IgD-negative memory B cell (primary cell): ENCODE measurements around the gene NPTX2. TPM values are rescaled to one million over a fixed set of nuclear protein-coding genes. Genes with fewer than 3 reads are reported as not detected.

Experiments used
- H3K27ac Mint-ChIP-seq, 3 donors: one replicate each; pipeline ENCODE4 v1.8.0; 2020 to 2022; ENCODE audit warnings: mild to moderate bottlenecking in 3 of 3, mixed read lengths in 3 of 3, moderate library complexity in 1 of 3
- H3K27me3 Mint-ChIP-seq: one replicate; pipeline ENCODE4 v1.8.0; 2021; ENCODE audit warnings: mixed read lengths
- H3K36me3 Mint-ChIP-seq: one replicate; pipeline ENCODE4 v1.8.0; 2020; ENCODE audit warnings: mild to moderate bottlenecking, mixed read lengths
- H3K4me1 Mint-ChIP-seq, 3 donors: one replicate each; pipeline ENCODE4 v1.8.0; 2020 to 2022; ENCODE audit warnings: mixed read lengths in 3 of 3, mild to moderate bottlenecking in 1 of 3
- H3K4me3 Mint-ChIP-seq, 4 donors: one replicate each; pipeline ENCODE4 v1.8.0; 2020 to 2022; ENCODE audit warnings: mild to moderate bottlenecking in 4 of 4, mixed read lengths in 4 of 4, moderate library complexity in 3 of 4
- H3K9me3 Mint-ChIP-seq, 3 donors: one replicate each; pipeline ENCODE4 v1.8.0; 2020 to 2021; ENCODE audit warnings: mixed read lengths in 3 of 3, mild to moderate bottlenecking in 1 of 3
- polyA plus RNA-seq: library from polyadenylated mRNA; unstranded; fragments of 300-500 nt; fragmentation: Illumina TruSeq; gene quantifications from one replicate; pipeline ENCODE4 v1.2.3, GENCODE V29; 2021

The NPTX2 gene
- polyA plus RNA-seq, 1 donor from 2014 or later, result not detected

- Mint-ChIP-seq H3K4me1 (no peaks in the 10 kb centered on the region), H3K27me3 (peaks cover 7% of the 10 kb centered on the region), H3K4me3 (no peak overlapping the region), H3K27ac (no peak overlapping the region), H3K36me3 (no peaks in the 10 kb centered on the region), H3K9me3 (no peaks in the 10 kb centered on the region)
Measured at GRCh38 chr7:98599886-98600285, 17.2 kb upstream of the NPTX2 start.

- H3K27me3 Mint-ChIP-seq, result peaks cover 7% of the 10 kb centered on the region
- H3K27ac Mint-ChIP-seq, result no peak overlapping the region
- no peak overlapping the region for H3K4me3 Mint-ChIP-seq
- H3K36me3 Mint-ChIP-seq, result no peaks in the 10 kb centered on the region
- H3K4me1 Mint-ChIP-seq, result no peaks in the 10 kb centered on the region
- H3K9me3 Mint-ChIP-seq, result peaks cover 0 to 9% (median 2%) of the 10 kb centered on the region in 3 donors
Measured at GRCh38 chr7:98602755-98603398, 14.2 kb upstream of the NPTX2 start.

- H3K27me3 Mint-ChIP-seq, result peaks cover 3% of the 10 kb centered on the region
- H3K27ac Mint-ChIP-seq, result no peak overlapping the region
- peaks cover 0 to 9% (median 2%) of the 10 kb centered on the region in 3 donors for H3K9me3 Mint-ChIP-seq
- no peak overlapping the region for H3K4me3 Mint-ChIP-seq
- H3K4me1 Mint-ChIP-seq, result no peaks in the 10 kb centered on the region
- no peaks in the 10 kb centered on the region for H3K36me3 Mint-ChIP-seq
Measured at GRCh38 chr7:98603399-98603788, 13.7 kb upstream of the NPTX2 start.

- H3K9me3 Mint-ChIP-seq, result peaks cover 2 to 7% (median 3%) of the 10 kb centered on the region in 3 donors
- peak overlapping the region in 1 of 4 donors; percentile 14 for H3K4me3 Mint-ChIP-seq
- no peaks in the 10 kb centered on the region for H3K36me3 Mint-ChIP-seq
- peaks cover 16% of the 10 kb centered on the region for H3K27me3 Mint-ChIP-seq
- H3K27ac Mint-ChIP-seq, result no peak overlapping the region
- no peaks in the 10 kb centered on the region for H3K4me1 Mint-ChIP-seq
Measured at GRCh38 chr7:98613601-98614425, 3.3 kb upstream of the NPTX2 start.

- Mint-ChIP-seq H3K4me1 (no peaks in the 10 kb centered on the region), H3K27me3 (peaks cover 36% of the 10 kb centered on the region), H3K27ac (no peak overlapping the region), H3K36me3 (no peaks in the 10 kb centered on the region), H3K9me3 (peaks cover 0 to 4% (median 2%) of the 10 kb centered on the region in 3 donors), H3K4me3 (no peak overlapping the region)
Measured at GRCh38 chr7:98616381-98617050, 569 bp upstream of the NPTX2 start.

- no peak overlapping the region for H3K27ac Mint-ChIP-seq
- H3K36me3 Mint-ChIP-seq, result no peaks in the 10 kb centered on the region
- H3K4me3 Mint-ChIP-seq, result no peak overlapping the region
- peaks cover 37% of the 10 kb centered on the region for H3K27me3 Mint-ChIP-seq
- peaks cover 0 to 2% (median 0%) of the 10 kb centered on the region in 3 donors for H3K9me3 Mint-ChIP-seq
- no peaks in the 10 kb centered on the region for H3K4me1 Mint-ChIP-seq
Measured at GRCh38 chr7:98617960-98618418, 904 bp downstream of the NPTX2 start.

GRCh38 chr7:98618786-98619185, 1.7 kb downstream of the NPTX2 start:
- H3K27me3 Mint-ChIP-seq, result peaks cover 37% of the 10 kb centered on the region
- no peaks in the 10 kb centered on the region for H3K36me3 Mint-ChIP-seq
- no peak overlapping the region for H3K4me3 Mint-ChIP-seq
- H3K9me3 Mint-ChIP-seq, result peaks cover 0 to under 1% (median 0%) of the 10 kb centered on the region in 3 donors
- peak overlapping the region in 1 of 3 donors; percentile 34 for H3K27ac Mint-ChIP-seq
- no peaks in the 10 kb centered on the region for H3K4me1 Mint-ChIP-seq

GRCh38 chr7:98619450-98620321, 2.6 kb downstream of the NPTX2 start:
- Mint-ChIP-seq H3K27me3 (peaks cover 37% of the 10 kb centered on the region), H3K4me1 (no peaks in the 10 kb centered on the region), H3K36me3 (no peaks in the 10 kb centered on the region), H3K27ac (no peak overlapping the region), H3K9me3 (no peaks in the 10 kb centered on the region), H3K4me3 (no peak overlapping the region)

- Mint-ChIP-seq H3K4me1 (no peaks in the 10 kb centered on the region), H3K27me3 (peaks cover 38% of the 10 kb centered on the region), H3K4me3 (no peak overlapping the region), H3K27ac (no peak overlapping the region), H3K9me3 (no peaks in the 10 kb centered on the region), H3K36me3 (no peaks in the 10 kb centered on the region)
Measured at GRCh38 chr7:98621573-98622482, 4.7 kb downstream of the NPTX2 start.

- H3K27ac Mint-ChIP-seq, result no peak overlapping the region
- no peaks in the 10 kb centered on the region for H3K36me3 Mint-ChIP-seq
- peaks cover 41% of the 10 kb centered on the region for H3K27me3 Mint-ChIP-seq
- H3K4me3 Mint-ChIP-seq, result no peak overlapping the region
- H3K9me3 Mint-ChIP-seq, result no peaks in the 10 kb centered on the region
- H3K4me1 Mint-ChIP-seq, result no peaks in the 10 kb centered on the region
Measured at GRCh38 chr7:98622926-98623325, 5.8 kb downstream of the NPTX2 start.

- Mint-ChIP-seq H3K27me3 (peaks cover 27% of the 10 kb centered on the region), H3K4me3 (no peak overlapping the region), H3K9me3 (no peaks in the 10 kb centered on the region), H3K27ac (no peak overlapping the region), H3K4me1 (no peaks in the 10 kb centered on the region), H3K36me3 (no peaks in the 10 kb centered on the region)
Measured at GRCh38 chr7:98624846-98625420, 7.8 kb downstream of the NPTX2 start.

GRCh38 chr7:98626460-98627412, 9.7 kb downstream of the NPTX2 start:
- Mint-ChIP-seq H3K27me3 (peaks cover 14% of the 10 kb centered on the region), H3K4me1 (no peaks in the 10 kb centered on the region), H3K9me3 (peaks cover 0 to 1% (median 0%) of the 10 kb centered on the region in 3 donors), H3K4me3 (no peak overlapping the region), H3K36me3 (no peaks in the 10 kb centered on the region), H3K27ac (no peak overlapping the region)

- H3K27me3 Mint-ChIP-seq, result peaks cover 14% of the 10 kb centered on the region
Measured at GRCh38 chr7:98627413-98627790, 10.3 kb downstream of the NPTX2 start.

More at GRCh38 chr7:98627413-98627790, 10.3 kb downstream of the NPTX2 start:
- Mint-ChIP-seq H3K36me3 (no peaks in the 10 kb centered on the region), H3K27ac (no peak overlapping the region), H3K9me3 (peaks cover 0 to 8% (median 0%) of the 10 kb centered on the region in 3 donors), H3K4me1 (no peaks in the 10 kb centered on the region), H3K4me3 (no peak overlapping the region)
